Neural cell (in vitro differentiated cells): Measurements from ENCODE around the gene PIGZ. TPM values are rescaled to one million over a fixed set of nuclear protein-coding genes. Genes with fewer than 3 reads are reported as not detected.

Experiments
- H2AFZ ChIP-seq: fragments of 200-600, 300-800 bp; sonication (generic), shearing (Covaris generic); 2 replicates; pipeline ENCODE4 v1.6.0; 2014; ENCODE audit warnings: low read depth, mild to moderate bottlenecking, antibody characterized with exemption, low read length, moderate library complexity
- H3F3A ChIP-seq: fragments of 200-600 bp; shearing (Covaris generic); 2 replicates; pipeline ENCODE4 v1.6.1; 2016; ENCODE audit warnings: mild to moderate bottlenecking, moderate library complexity, mixed read lengths, antibody characterized with exemption, low read length; ENCODE audit not compliant: insufficient read depth, poor library complexity, severe bottlenecking
- H3K27ac ChIP-seq: fragments of 200-600, 300-800 bp; sonication (generic), shearing (Covaris generic); 2 replicates; pipeline ENCODE4 v1.5.1; 2014; ENCODE audit warnings: mild to moderate bottlenecking, low read length, moderate library complexity
- H3K27me3 ChIP-seq: fragments of 300-800, 200-600 bp; sonication (generic), shearing (Covaris generic); 2 replicates; pipeline ENCODE4 v1.6.0; 2014; ENCODE audit warnings: mild to moderate bottlenecking, low read depth, low read length, moderate library complexity; ENCODE audit not compliant: insufficient read depth
- H3K36me3 ChIP-seq: fragments of 300-800, 200-600 bp; sonication (generic), shearing (Covaris generic); 2 replicates; pipeline ENCODE4 v1.5.1; 2014; ENCODE audit warnings: mild to moderate bottlenecking, antibody characterized with exemption, low read length, moderate library complexity; ENCODE audit not compliant: insufficient read depth
- H3K4me2 ChIP-seq: fragments of 300-800, 200-600 bp; sonication (generic), shearing (Covaris generic); 2 replicates; pipeline ENCODE4 v1.6.0; 2014; ENCODE audit warnings: mild to moderate bottlenecking, low read length
- H3K4me3 ChIP-seq: fragments of 300-800, 200-600 bp; sonication (generic), shearing (Covaris generic); 2 replicates; pipeline ENCODE4 v1.5.1; 2014; ENCODE audit warnings: mild to moderate bottlenecking, low read length, moderate library complexity
- H3K79me2 ChIP-seq: fragments of 200-600 bp; shearing (Covaris generic); replicated peaks from 2 replicates; pipeline ENCODE4 v1.6.0; 2014; ENCODE audit warnings: mild to moderate bottlenecking, low read length, moderate library complexity; ENCODE audit not compliant: insufficient read depth
- H3K9ac ChIP-seq: fragments of 300-800, 200-600 bp; sonication (generic), shearing (Covaris generic); 2 replicates; pipeline ENCODE4 v1.6.1; 2016; ENCODE audit warnings: mild to moderate bottlenecking, low read length, mixed read lengths
- H3K9me2 ChIP-seq: fragments of 200-600 bp; shearing (Covaris generic); 2 replicates; pipeline ENCODE4 v1.6.1; 2016; ENCODE audit warnings: mild to moderate bottlenecking, low read length, mixed read lengths; ENCODE audit not compliant: insufficient read depth
- H3K9me3 ChIP-seq: fragments of 200-600, 300-800 bp; sonication (generic), shearing (Covaris generic); 2 replicates; pipeline ENCODE4 v1.6.1; 2016; ENCODE audit warnings: mild to moderate bottlenecking, mixed run types, low read length, moderate library complexity, mixed read lengths
- H4K20me1 ChIP-seq: fragments of 200-600 bp; shearing (Covaris generic); 2 replicates; pipeline ENCODE4 v1.6.1; 2016; ENCODE audit warnings: mild to moderate bottlenecking, mixed run types; ENCODE audit not compliant: insufficient read depth
- CTCF ChIP-seq: fragments of 450-650 bp; IDR thresholded peaks from 2 replicates; pipeline ENCODE4 v1.5.1; 2014; ENCODE audit warnings: antibody characterized with exemption, mild to moderate bottlenecking, moderate library complexity; ENCODE audit not compliant: poor library complexity, severe bottlenecking
- EP300 ChIP-seq: fragments of 450-650 bp; conservative IDR thresholded peaks from 2 replicates; pipeline ENCODE4 v1.6.1; 2014; ENCODE audit warnings: antibody characterized with exemption, mild to moderate bottlenecking, moderate library complexity; ENCODE audit not compliant: poor library complexity, severe bottlenecking
- EZH2 ChIP-seq: fragments of 200-600, 300-800 bp; shearing (Covaris generic), sonication (generic); IDR thresholded peaks from 2 replicates; pipeline ENCODE4 v1.6.1; 2014; ENCODE audit warnings: antibody characterized with exemption, low read length, borderline replicate concordance, mild to moderate bottlenecking; ENCODE audit not compliant: insufficient read depth, poor library complexity, severe bottlenecking
- MXI1 ChIP-seq: fragments of 450-650 bp; conservative IDR thresholded peaks from 2 replicates; pipeline ENCODE4 v1.6.1; 2014; ENCODE audit warnings: antibody characterized with exemption, mild to moderate bottlenecking; ENCODE audit not compliant: poor library complexity, severe bottlenecking
- POLR2AphosphoS5 ChIP-seq: IDR thresholded peaks from 2 replicates; pipeline ENCODE4 v1.6.1; 2012
- RAD21 ChIP-seq: fragments of 450-650 bp; conservative IDR thresholded peaks from 2 replicates; pipeline ENCODE4 v1.6.1; 2014; ENCODE audit warnings: antibody characterized with exemption, mild to moderate bottlenecking, moderate library complexity
- REST ChIP-seq: IDR thresholded peaks from 2 replicates; pipeline ENCODE4 v1.6.1; 2012; ENCODE audit warnings: borderline replicate concordance
- SMC3 ChIP-seq: fragments of 450-650 bp; conservative IDR thresholded peaks from 2 replicates; pipeline ENCODE4 v1.6.1; 2014; ENCODE audit warnings: antibody characterized with exemption, mild to moderate bottlenecking, moderate library complexity; ENCODE audit not compliant: poor library complexity
- TAF1 ChIP-seq: IDR thresholded peaks from 2 replicates; pipeline ENCODE4 v1.6.1; 2012; ENCODE audit warnings: low read depth
- polyA plus RNA-seq: library from polyadenylated mRNA; depleted of rRNA; stranded (reverse); fragments of >200 nt; gene quantifications from 2 replicates; pipeline ENCODE4 v1.2.3, GENCODE V29; 2014

PIGZ gene
- polyA plus RNA-seq, 1 donor from 2014 or later: 6.5 TPM

DNA sequence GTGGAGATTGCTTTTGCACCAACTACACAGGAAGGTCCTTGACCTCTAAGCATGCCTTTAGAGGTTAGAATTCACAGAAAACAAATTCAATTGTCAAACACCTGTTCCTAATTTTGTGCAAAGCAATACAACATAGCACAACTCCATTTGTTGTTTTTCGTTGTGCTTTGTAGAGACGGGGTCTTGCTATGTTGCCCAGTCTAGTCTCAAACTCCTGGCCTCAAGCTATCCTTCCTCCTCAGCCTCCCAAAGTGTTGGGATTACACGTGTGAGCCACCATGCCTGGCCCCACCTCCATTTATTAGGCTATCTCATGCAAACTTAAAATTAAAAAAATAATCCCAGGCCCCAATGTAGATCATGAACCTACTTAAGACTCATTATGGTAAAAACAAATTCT, 32.3 kb downstream of the PIGZ start:
- H2AFZ ChIP-seq: no peak overlapping the region
- H3K36me3 ChIP-seq: no peaks in the 10 kb centered on the region
- peaks cover 18% of the 10 kb centered on the region for H3K79me2 ChIP-seq
- no peaks in the 10 kb centered on the region for H4K20me1 ChIP-seq
- H3K9me2 ChIP-seq: no peaks in the 10 kb centered on the region
- no peak overlapping the region for H3K4me2 ChIP-seq
- H3K9me3 ChIP-seq: no peaks in the 10 kb centered on the region
- no peaks in the 10 kb centered on the region for H3F3A ChIP-seq
- H3K27me3 ChIP-seq: no peaks in the 10 kb centered on the region
- TF ChIP-seq EP300 (no peak), TAF1 (no peak), RAD21 (no peak), MXI1 (no peak), POLR2AphosphoS5 (no peak), CTCF (no peak), EZH2 (no peak), SMC3 (no peak), REST (no peak)
- no peak overlapping the region for H3K4me3 ChIP-seq
- no peak overlapping the region for H3K27ac ChIP-seq
- H3K9ac ChIP-seq: no peak overlapping the region

DNA sequence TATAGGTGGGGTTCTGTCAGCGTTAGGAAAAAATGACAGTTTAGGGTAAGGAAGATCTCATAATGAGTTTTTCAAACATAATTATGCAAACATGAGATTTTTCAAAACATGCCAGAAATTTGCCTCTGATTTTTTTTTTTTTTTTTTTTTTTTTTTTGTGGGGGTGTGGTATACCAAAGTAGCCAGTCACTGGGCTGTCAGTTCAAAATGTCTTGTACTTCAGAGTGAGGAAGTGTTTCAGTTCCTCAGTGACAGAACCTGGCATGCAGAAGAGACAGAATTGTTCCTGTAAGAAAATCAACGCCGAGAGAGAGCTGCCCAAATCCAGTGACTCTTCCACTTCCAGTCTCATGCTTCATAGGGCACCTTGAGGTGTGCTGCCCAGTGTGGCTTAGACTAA, 36.0 kb downstream of the PIGZ start:
- H3K9me3 ChIP-seq: no peaks in the 10 kb centered on the region
- no peaks in the 10 kb centered on the region for H4K20me1 ChIP-seq
- H2AFZ ChIP-seq: no peak overlapping the region
- no peak overlapping the region for H3K4me3 ChIP-seq
- H3K27ac ChIP-seq: no peak overlapping the region
- no peaks in the 10 kb centered on the region for H3K9me2 ChIP-seq
- H3K9ac ChIP-seq: no peak overlapping the region
- H3F3A ChIP-seq: no peaks in the 10 kb centered on the region
- H3K79me2 ChIP-seq: no peaks in the 10 kb centered on the region
- no peak overlapping the region for H3K4me2 ChIP-seq
- TF ChIP-seq RAD21 (no peak), EP300 (no peak), REST (no peak), TAF1 (no peak), CTCF (no peak), POLR2AphosphoS5 (no peak), MXI1 (no peak), SMC3 (no peak), EZH2 (no peak)
- no peaks in the 10 kb centered on the region for H3K27me3 ChIP-seq
- peaks cover 3% of the 10 kb centered on the region for H3K36me3 ChIP-seq
